ENCODE data around the gene TMOD3.

TMOD3 gene

DNA sequence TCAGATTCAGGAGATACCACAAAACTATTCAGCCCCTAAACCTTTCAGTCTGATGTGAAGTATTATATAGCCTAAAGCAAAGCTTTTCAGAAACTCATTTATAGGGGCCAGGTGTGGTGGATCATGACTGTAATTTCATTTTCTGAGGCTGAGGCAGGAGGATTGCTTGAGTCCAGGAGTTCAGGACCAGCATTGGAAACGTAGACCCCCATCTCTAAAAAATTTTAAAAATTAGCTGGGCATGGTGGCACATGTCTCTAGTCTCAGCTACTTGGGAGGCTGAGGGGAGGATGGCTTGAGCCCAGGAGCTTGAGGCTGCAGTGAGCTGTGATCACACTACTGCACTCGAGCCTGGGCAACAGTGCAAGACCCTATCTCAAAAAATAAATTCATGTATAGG, 60.0 kb downstream of the TMOD3 start:
- H3K36me3 ChIP-seq = peaks cover 67% of the 10 kb centered on the region
- H3K27ac ChIP-seq = no peak overlapping the region
- H3K9me3 ChIP-seq = peaks cover 21% of the 10 kb centered on the region
- no peak for TF ChIP-seq Cebpa-rat (IDR thresholded peaks at IDR 0.05)
- H3K4me1 ChIP-seq = no peaks in the 10 kb centered on the region
- H3K27me3 ChIP-seq = no peaks in the 10 kb centered on the region
- no peak overlapping the region for H3K4me3 ChIP-seq
- no peaks in the 10 kb centered on the region for H4K20me1 ChIP-seq
- H3K9ac ChIP-seq = no peak overlapping the region
- no peak overlapping the region for H3K4me2 ChIP-seq

DNA sequence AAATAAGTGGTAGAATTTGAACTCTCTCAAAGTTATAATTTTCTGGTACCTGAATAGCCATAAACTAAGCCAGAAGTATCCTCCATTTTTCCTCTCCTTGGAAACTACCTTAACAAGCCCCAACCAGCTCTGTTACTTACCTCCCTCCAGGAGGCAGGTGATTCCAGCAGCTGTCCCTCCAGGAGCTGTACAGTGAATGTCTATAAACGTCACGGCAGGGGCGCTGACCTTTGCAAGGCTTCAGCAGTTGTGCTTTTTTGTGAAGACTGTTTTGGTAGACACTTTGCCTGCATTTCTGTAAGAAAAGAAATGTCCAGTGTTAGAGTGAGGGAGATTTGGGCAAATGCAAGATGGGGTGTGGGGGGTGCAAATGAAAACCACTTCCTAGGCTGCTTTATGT, 75.0 kb downstream of the TMOD3 start:
- H3K4me2 ChIP-seq = no peak overlapping the region
- H3K27me3 ChIP-seq = no peaks in the 10 kb centered on the region
- H3K4me1 ChIP-seq = no peaks in the 10 kb centered on the region
- H3K27ac ChIP-seq = no peak overlapping the region
- peaks cover 89% of the 10 kb centered on the region for H3K36me3 ChIP-seq
- TF ChIP-seq Cebpa-rat (IDR thresholded peaks at IDR 0.05) = no peak
- no peak overlapping the region for H3K4me3 ChIP-seq
- H3K9ac ChIP-seq = no peak overlapping the region
- no peaks in the 10 kb centered on the region for H4K20me1 ChIP-seq
- no peaks in the 10 kb centered on the region for H3K9me3 ChIP-seq

DNA sequence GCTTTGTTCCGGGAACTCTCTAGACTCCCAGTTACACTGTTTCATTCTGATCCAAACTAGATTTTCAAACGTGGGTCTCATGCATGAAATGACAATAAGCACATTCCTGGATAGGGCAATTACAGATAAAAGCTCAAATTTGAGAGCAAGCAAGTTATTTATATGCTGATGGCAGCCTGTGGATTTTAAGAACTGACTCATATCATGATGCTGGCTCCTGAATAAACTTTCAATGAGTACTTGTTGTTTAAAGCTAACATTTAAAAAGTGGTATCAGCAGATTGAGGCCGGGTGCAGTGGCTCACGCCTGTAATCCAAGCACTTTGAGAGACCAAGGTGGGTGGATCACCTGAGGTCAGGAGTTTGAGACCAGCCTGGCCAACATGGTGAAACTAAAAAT, 75.5 kb downstream of the TMOD3 start:
- Histone ChIP-seq H3K27ac (no peak overlapping the region), H3K27me3 (no peaks in the 10 kb centered on the region), H3K4me3 (no peak overlapping the region), H3K9ac (no peak overlapping the region), H3K4me1 (no peaks in the 10 kb centered on the region), H3K36me3 (peaks cover 89% of the 10 kb centered on the region), H3K9me3 (no peaks in the 10 kb centered on the region), H3K4me2 (no peak overlapping the region), H4K20me1 (no peaks in the 10 kb centered on the region)
- TF ChIP-seq Cebpa-rat (IDR thresholded peaks at IDR 0.05) = no peak

- no peaks in the 10 kb centered on the region for H3K27me3 ChIP-seq
- H3K9ac ChIP-seq = no peak overlapping the region
- H3K36me3 ChIP-seq = peaks cover 79% of the 10 kb centered on the region
- H3K9me3 ChIP-seq = no peaks in the 10 kb centered on the region
- H4K20me1 ChIP-seq = no peaks in the 10 kb centered on the region
- no peak overlapping the region for H3K4me2 ChIP-seq
- TF ChIP-seq Cebpa-rat (IDR thresholded peaks at IDR 0.05) = no peak
- no peaks in the 10 kb centered on the region for H3K4me1 ChIP-seq
- H3K27ac ChIP-seq = no peak overlapping the region
- no peak overlapping the region for H3K4me3 ChIP-seq
Observed at GRCh38 chr15:51907136-51907862, 77.8 kb downstream of the TMOD3 start.

- no peak overlapping the region for H3K27ac ChIP-seq
- TF ChIP-seq Cebpa-rat (IDR thresholded peaks at IDR 0.05) = no peak
- no peaks in the 10 kb centered on the region for H3K9me3 ChIP-seq
- H3K4me3 ChIP-seq = no peak overlapping the region
- H3K9ac ChIP-seq = no peak overlapping the region
- H3K27me3 ChIP-seq = no peaks in the 10 kb centered on the region
- peaks cover 79% of the 10 kb centered on the region for H3K36me3 ChIP-seq
- no peak overlapping the region for H3K4me2 ChIP-seq
- no peaks in the 10 kb centered on the region for H4K20me1 ChIP-seq
- H3K4me1 ChIP-seq = no peaks in the 10 kb centered on the region
Observed at GRCh38 chr15:51908316-51908715, 78.9 kb downstream of the TMOD3 start.

DNA sequence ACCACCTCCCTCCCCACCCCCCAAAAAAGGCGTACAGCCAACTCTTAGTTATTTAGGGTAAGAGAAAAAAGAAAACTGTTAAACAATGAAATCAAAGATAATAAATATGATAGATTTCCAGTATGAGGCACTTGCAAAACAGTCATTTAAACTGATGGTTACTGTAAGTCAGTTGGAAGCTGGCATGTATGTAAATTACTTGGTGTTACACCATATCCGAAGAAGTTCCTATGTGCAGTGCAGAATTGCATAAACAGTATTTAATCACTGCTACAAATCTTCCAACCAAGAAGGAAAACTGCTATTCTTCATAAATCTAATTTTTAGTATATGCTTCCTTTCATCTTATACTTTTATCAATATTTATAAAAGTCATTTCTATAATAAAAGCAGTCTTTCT, 80.1 kb downstream of the TMOD3 start:
- TF ChIP-seq Cebpa-rat (IDR thresholded peaks at IDR 0.05) = no peak
- no peaks in the 10 kb centered on the region for H3K9me3 ChIP-seq
- no peak overlapping the region for H3K4me2 ChIP-seq
- no peak overlapping the region for H3K27ac ChIP-seq
- no peaks in the 10 kb centered on the region for H3K4me1 ChIP-seq
- H3K9ac ChIP-seq = no peak overlapping the region
- no peak overlapping the region for H3K4me3 ChIP-seq
- no peaks in the 10 kb centered on the region for H3K27me3 ChIP-seq
- H3K36me3 ChIP-seq = peaks cover 77% of the 10 kb centered on the region
- no peaks in the 10 kb centered on the region for H4K20me1 ChIP-seq

DNA sequence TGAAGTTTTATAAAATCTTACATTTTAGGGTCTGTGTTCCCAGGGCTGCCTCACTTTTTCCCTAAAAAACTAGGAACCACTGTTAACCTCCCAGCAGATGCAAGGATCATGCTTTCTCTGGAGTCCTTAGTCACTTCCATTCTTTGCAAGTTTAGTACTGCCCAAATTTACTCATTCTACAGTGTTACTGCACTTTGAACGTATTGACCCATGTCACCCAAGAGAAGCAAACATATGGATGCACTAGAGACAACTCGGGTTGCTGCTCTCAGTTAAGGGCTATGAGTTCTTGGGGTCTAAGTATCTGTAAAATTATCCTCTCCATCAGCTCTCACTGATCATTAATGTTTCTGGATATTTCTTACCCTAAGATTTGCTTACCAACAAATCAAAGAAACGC, 83.1 kb downstream of the TMOD3 start:
- Histone ChIP-seq H3K4me3 (no peak overlapping the region), H3K27ac (no peak overlapping the region), H3K9ac (no peak overlapping the region), H3K4me1 (no peaks in the 10 kb centered on the region), H3K36me3 (peaks cover 64% of the 10 kb centered on the region), H3K27me3 (no peaks in the 10 kb centered on the region), H4K20me1 (no peaks in the 10 kb centered on the region), H3K4me2 (no peak overlapping the region), H3K9me3 (no peaks in the 10 kb centered on the region)
- no peak for TF ChIP-seq Cebpa-rat (IDR thresholded peaks at IDR 0.05)

GRCh38 chr15:51917493-51917892, 88.0 kb downstream of the TMOD3 start:
- no peaks in the 10 kb centered on the region for H3K4me1 ChIP-seq
- H3K27me3 ChIP-seq = no peaks in the 10 kb centered on the region
- H3K9ac ChIP-seq = no peak overlapping the region
- H4K20me1 ChIP-seq = no peaks in the 10 kb centered on the region
- H3K27ac ChIP-seq = no peak overlapping the region
- peaks cover 70% of the 10 kb centered on the region for H3K36me3 ChIP-seq
- no peak overlapping the region for H3K4me2 ChIP-seq
- H3K9me3 ChIP-seq = no peaks in the 10 kb centered on the region
- TF ChIP-seq Cebpa-rat (IDR thresholded peaks at IDR 0.05) = no peak
- no peak overlapping the region for H3K4me3 ChIP-seq

DNA sequence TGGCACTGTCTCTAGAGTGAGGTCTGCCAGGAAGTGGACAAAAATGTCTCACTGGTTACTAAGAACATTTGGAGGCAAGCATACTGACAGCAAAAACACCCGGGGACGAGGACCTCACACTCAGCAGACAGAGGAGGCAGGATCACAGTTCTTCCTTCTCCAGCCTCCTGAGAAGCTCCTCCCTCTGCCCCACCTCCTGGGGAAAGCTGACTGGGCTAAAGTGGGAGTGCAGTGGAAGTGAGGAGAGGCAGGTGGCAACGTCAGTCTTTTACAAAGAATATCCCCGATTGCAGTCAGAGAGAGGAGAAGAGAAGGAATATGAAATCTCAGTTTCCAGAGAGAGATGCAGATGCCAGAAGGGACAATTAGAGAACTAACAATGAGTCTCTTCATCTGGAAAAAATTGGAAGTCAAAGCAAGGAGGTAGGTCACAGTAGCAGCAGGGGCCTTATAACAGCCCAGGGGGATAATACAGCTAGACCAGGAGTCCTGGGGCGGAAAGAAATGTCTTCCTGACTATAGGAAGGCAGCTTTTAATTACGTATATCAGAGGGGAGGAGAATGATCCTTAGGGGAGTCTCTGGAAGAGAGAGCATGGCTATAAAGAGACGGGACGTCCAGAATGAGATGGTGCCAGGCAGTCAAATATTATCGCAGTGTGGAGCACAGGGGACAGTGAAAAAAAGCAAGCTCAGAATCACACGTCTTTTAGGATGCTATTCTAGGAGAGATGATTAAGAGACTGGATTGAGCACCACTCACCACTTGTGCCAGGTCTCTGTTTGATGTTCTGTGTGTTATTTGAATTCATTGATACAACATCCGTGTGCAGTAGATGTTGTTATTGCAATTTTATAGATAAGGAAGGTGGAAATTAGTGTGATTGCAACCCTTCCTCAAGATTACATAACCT, 95.0 kb downstream of the TMOD3 start:
- no peaks in the 10 kb centered on the region for H3K4me1 ChIP-seq
- H3K27ac ChIP-seq = no peak overlapping the region
- H3K9ac ChIP-seq = no peak overlapping the region
- H3K4me2 ChIP-seq = no peak overlapping the region
- no peaks in the 10 kb centered on the region for H4K20me1 ChIP-seq
- H3K4me3 ChIP-seq = no peak overlapping the region
- no peaks in the 10 kb centered on the region for H3K27me3 ChIP-seq
- no peak for TF ChIP-seq Cebpa-rat (IDR thresholded peaks at IDR 0.05)
- H3K36me3 ChIP-seq = peaks cover 67% of the 10 kb centered on the region
- no peaks in the 10 kb centered on the region for H3K9me3 ChIP-seq

GRCh38 chr15:51926809-51927208, 97.4 kb downstream of the TMOD3 start:
- peaks cover 63% of the 10 kb centered on the region for H3K36me3 ChIP-seq
- TF ChIP-seq Cebpa-rat (IDR thresholded peaks at IDR 0.05) = no peak

More at GRCh38 chr15:51926809-51927208, 97.4 kb downstream of the TMOD3 start:
- Histone ChIP-seq H4K20me1 (no peaks in the 10 kb centered on the region), H3K9me3 (no peaks in the 10 kb centered on the region), H3K4me2 (no peak overlapping the region), H3K4me1 (no peaks in the 10 kb centered on the region), H3K4me3 (no peak overlapping the region), H3K9ac (no peak overlapping the region), H3K27ac (no peak overlapping the region), H3K27me3 (no peaks in the 10 kb centered on the region)

All from BLaER1 (cell line).